ENCODE results near the gene TSPAN2.
"Not testable (repeated sequence)": the region's sequence is repeated elsewhere in the genome, so short reads cannot be mapped to it uniquely, and the experiment has no call there.

The TSPAN2 gene

GRCh38 chr1:115052454-115053083 is 36.7 kb downstream of the TSPAN2 start:
- in situ Hi-C loops (cut with MboI; ENCODE audit: low sequenced_read_pairs): no loop called here

- in situ Hi-C loops (cut with MboI; ENCODE audit: low sequenced_read_pairs): no loop called here
Measured at GRCh38 chr1:115051850-115052249, 37.5 kb downstream of the TSPAN2 start.

GRCh38 chr1:115046751-115047150 is 42.6 kb downstream of the TSPAN2 start:
- in situ Hi-C loops (cut with MboI; ENCODE audit: low sequenced_read_pairs): no loop called here

GRCh38 chr1:115041654-115042053 is 47.6 kb downstream of the TSPAN2 start:
- in situ Hi-C loops (cut with MboI; ENCODE audit: low sequenced_read_pairs): no loop called here

- in situ Hi-C loops (cut with MboI; ENCODE audit: low sequenced_read_pairs): no loop called here
Measured at GRCh38 chr1:115040501-115040900, 48.8 kb downstream of the TSPAN2 start.

- in situ Hi-C loops (cut with MboI; ENCODE audit: low sequenced_read_pairs): no loop called here
Measured at GRCh38 chr1:115036814-115037507, 52.3 kb downstream of the TSPAN2 start.

GRCh38 chr1:115035652-115036051 is 53.7 kb downstream of the TSPAN2 start:
- in situ Hi-C loops (cut with MboI; ENCODE audit: low sequenced_read_pairs): no loop called here

GRCh38 chr1:115031595-115031994 is 57.7 kb downstream of the TSPAN2 start:
- in situ Hi-C loops (cut with MboI; ENCODE audit: low sequenced_read_pairs): no loop called here

GRCh38 chr1:115029526-115029925 is 59.8 kb downstream of the TSPAN2 start, which contains the start of gene TSHB:
Gene TSHB (plus strand): TSS chr1:115029826. CDS start chr1:115033363, 3,537 bp downstream.
- in situ Hi-C loops (cut with MboI; ENCODE audit: low sequenced_read_pairs): no loop called here

GRCh38 chr1:115023593-115023992 is 65.7 kb downstream of the TSPAN2 start:
- in situ Hi-C loops (cut with MboI; ENCODE audit: low sequenced_read_pairs): no loop called here

GRCh38 chr1:115021145-115021544 is 68.2 kb downstream of the TSPAN2 start:
- in situ Hi-C loops (cut with MboI; ENCODE audit: low sequenced_read_pairs): no loop called here

- in situ Hi-C loops (cut with MboI; ENCODE audit: low sequenced_read_pairs): not testable (repeated sequence)
Measured at GRCh38 chr1:115019549-115019948, 69.8 kb downstream of the TSPAN2 start.

GRCh38 chr1:115013792-115014191 is 75.5 kb downstream of the TSPAN2 start:
- in situ Hi-C loops (cut with MboI; ENCODE audit: low sequenced_read_pairs): no loop called here

- in situ Hi-C loops (cut with MboI; ENCODE audit: low sequenced_read_pairs): no loop called here
Measured at GRCh38 chr1:115012434-115012833, 76.9 kb downstream of the TSPAN2 start.

GRCh38 chr1:115012006-115012405 is 77.3 kb downstream of the TSPAN2 start:
- in situ Hi-C loops (cut with MboI; ENCODE audit: low sequenced_read_pairs): no loop called here

GRCh38 chr1:115006191-115006590 is 83.1 kb downstream of the TSPAN2 start:
- in situ Hi-C loops (cut with MboI; ENCODE audit: low sequenced_read_pairs): no loop called here
